H1 (cell line): ENCODE results near the gene BNC2. TPM values are rescaled to one million over a fixed set of nuclear protein-coding genes. Genes with fewer than 3 reads are reported as not detected.

Experiments used
- CTCF ChIA-PET: fragments of 300-600 bp; sonication (Branson Sonifier 250); formaldehyde crosslinking; loops from one replicate; lab custom pipeline; 2021; ENCODE audit not compliant: partially characterized antibody; lab: Charles Lee
- POLR2A ChIA-PET: fragments of 300-600 bp; sonication (Branson Sonifier 250); formaldehyde crosslinking; loops from one replicate; lab custom pipeline; 2021; ENCODE audit warnings: inconsistent platforms; ENCODE audit not compliant: partially characterized antibody; lab: Charles Lee
- DNase-seq, 2 experiments: peaks; one replicate each; pipeline versions ENCODE4 v3.0.0 to v3.0.0-alpha.2; 2010 to 2022; ENCODE audit warnings: low spot score in 2 of 2, low read depth in 1 of 2, mixed read lengths in 1 of 2
- FAIRE-seq: peaks from 2 replicates; lab custom pipeline; 2011; peaks lifted over from hg19 to GRCh38; lab: Jason Lieb, UNC
- H2AFZ ChIP-seq: 2 replicates; pipeline ENCODE4 v1.8.1; 2012; ENCODE audit warnings: low read length, inconsistent platforms
- H2AK5ac ChIP-seq: 2 replicates; pipeline ENCODE4 v1.6.1; 2013; ENCODE audit warnings: low read depth, low read length
- H2BK120ac ChIP-seq: replicated peaks from 2 replicates; pipeline ENCODE3; 2013; ENCODE audit warnings: low read depth, low read length, inconsistent platforms
- H2BK12ac ChIP-seq: 2 replicates; pipeline ENCODE4 v1.6.1; 2013; ENCODE audit warnings: low read depth, low read length
- H2BK15ac ChIP-seq: 2 replicates; pipeline ENCODE4 v1.6.1; 2013; ENCODE audit warnings: low read length
- H2BK20ac ChIP-seq: 2 replicates; pipeline ENCODE4 v1.6.1; 2013; ENCODE audit warnings: low read length
- H2BK5ac ChIP-seq: 2 replicates; pipeline ENCODE4 v1.6.1; 2013; ENCODE audit warnings: low read depth, low read length
- H3K14ac ChIP-seq: 2 replicates; pipeline ENCODE4 v1.6.1; 2013; ENCODE audit warnings: inconsistent platforms; ENCODE audit not compliant: insufficient read length
- H3K18ac ChIP-seq: 2 replicates; pipeline ENCODE4 v1.6.1; 2013; ENCODE audit warnings: low read length; ENCODE audit errors: extremely low read depth
- H3K23ac ChIP-seq: 2 replicates; pipeline ENCODE4 v1.6.1; 2013; ENCODE audit warnings: inconsistent platforms; ENCODE audit not compliant: insufficient read length
- H3K23me2 ChIP-seq: 2 replicates; pipeline ENCODE4 v1.6.1; 2013; ENCODE audit warnings: low read depth, low read length
- H3K27ac ChIP-seq: 2 replicates; pipeline ENCODE4 v1.6.1; 2011; ENCODE audit warnings: low read depth, low read length, inconsistent platforms
- H3K27me3 ChIP-seq, 4 experiments: replicated peaks in 1 of 4; 1 replicate in 1 of 4; 2 replicates in 3 of 4; pipeline versions ENCODE4 v1.6.1 to v1.8.1; 2011 to 2013; ENCODE audit warnings: low read length in 3 of 4, mild to moderate bottlenecking in 3 of 4, inconsistent platforms in 2 of 4, mixed read lengths in 2 of 4, moderate library complexity in 1 of 4; ENCODE audit not compliant: control insufficient read depth in 3 of 4, insufficient read depth in 3 of 4; ENCODE audit errors: extremely low read depth in 1 of 4
- H3K36me3 ChIP-seq, 4 experiments: 2 replicates each; pipeline versions ENCODE4 v1.6.1 to v1.8.1; 2011 to 2013; ENCODE audit warnings: mild to moderate bottlenecking in 4 of 4, low read length in 3 of 4, moderate library complexity in 2 of 4, control low read depth in 1 of 4, inconsistent platforms in 1 of 4; ENCODE audit not compliant: insufficient read depth in 4 of 4, control insufficient read depth in 2 of 4
- H3K4ac ChIP-seq: replicated peaks from 2 replicates; pipeline ENCODE3; 2013; ENCODE audit warnings: low read length, low read depth, mixed read lengths, inconsistent platforms; ENCODE audit not compliant: insufficient read length
- H3K4me1 ChIP-seq, 4 experiments: replicated peaks in 1 of 4; 1 replicate in 1 of 4; 2 replicates in 3 of 4; pipeline versions ENCODE4 v1.6.1 to v1.8.1; 2011 to 2013; ENCODE audit warnings: low read length in 3 of 4, inconsistent platforms in 2 of 4, mixed read lengths in 1 of 4; ENCODE audit not compliant: insufficient read depth in 4 of 4, control insufficient read depth in 3 of 4
- H3K4me2 ChIP-seq, 2 experiments: 2 replicates each; pipeline versions ENCODE4 v1.6.1 to v1.8.1; 2011 to 2013; ENCODE audit warnings: low read depth in 2 of 2, low read length in 2 of 2, control low read depth in 1 of 2, inconsistent platforms in 1 of 2, mild to moderate bottlenecking in 1 of 2; ENCODE audit not compliant: insufficient read depth in 1 of 2
- H3K4me3 ChIP-seq, 4 experiments: fragments of 200-600, 300-600 bp in 1 of 4; sonication (generic), shearing (Covaris generic), sonication (Bioruptor Twin) in 1 of 4; 2 replicates each; pipeline versions ENCODE4 v1.5.1 to v1.8.1; 2011 to 2016; ENCODE audit warnings: low read length in 4 of 4, low read depth in 3 of 4, control low read depth in 2 of 4, inconsistent platforms in 2 of 4, mild to moderate bottlenecking in 2 of 4, mixed read lengths in 1 of 4, moderate library complexity in 1 of 4; ENCODE audit not compliant: insufficient read depth in 2 of 4; ENCODE audit errors: extremely low read depth in 1 of 4
- H3K56ac ChIP-seq: replicated peaks from 2 replicates; pipeline ENCODE3; 2013; ENCODE audit warnings: low read depth, mild to moderate bottlenecking, mixed read lengths, low read length, inconsistent platforms; ENCODE audit not compliant: insufficient read length
- H3K79me1 ChIP-seq: 2 replicates; pipeline ENCODE4 v1.6.1; 2013; ENCODE audit warnings: low read depth, low read length, control low read depth
- H3K79me2 ChIP-seq, 2 experiments: 2 replicates each; pipeline versions ENCODE4 v1.6.1 to v1.8.1; 2012 to 2013; ENCODE audit warnings: low read length in 2 of 2, mild to moderate bottlenecking in 2 of 2, inconsistent platforms in 1 of 2; ENCODE audit not compliant: insufficient read depth in 2 of 2, control insufficient read depth in 1 of 2
- H3K9ac ChIP-seq, 4 experiments: replicated peaks in 1 of 4; 1 replicate in 1 of 4; 2 replicates in 3 of 4; pipeline versions ENCODE4 v1.6.1 to v1.8.1; 2011 to 2013; ENCODE audit warnings: low read depth in 3 of 4, low read length in 3 of 4, control low read depth in 2 of 4, mild to moderate bottlenecking in 2 of 4, moderate library complexity in 2 of 4, inconsistent platforms in 1 of 4; ENCODE audit errors: extremely low read depth in 1 of 4
- H3K9me3 ChIP-seq, 2 experiments: 2 replicates each; pipeline versions ENCODE4 v1.6.1 to v1.8.1; 2012 to 2013; ENCODE audit warnings: mild to moderate bottlenecking in 2 of 2, moderate library complexity in 2 of 2, control low read depth in 1 of 2, inconsistent platforms in 1 of 2, low read depth in 1 of 2, low read length in 1 of 2, mixed read lengths in 1 of 2; ENCODE audit not compliant: insufficient read depth in 2 of 2
- H4K20me1 ChIP-seq, 2 experiments: replicated peaks in 1 of 2; 2 replicates each; pipeline versions ENCODE3 to v1.8.1; 2011 to 2013; ENCODE audit warnings: inconsistent platforms in 2 of 2, low read length in 2 of 2, mild to moderate bottlenecking in 1 of 2; ENCODE audit not compliant: insufficient read depth in 2 of 2, control insufficient read depth in 1 of 2
- H4K5ac ChIP-seq: 2 replicates; pipeline ENCODE4 v1.6.1; 2013; ENCODE audit warnings: low read length, low read depth, mixed read lengths, inconsistent platforms; ENCODE audit not compliant: insufficient read length
- H4K8ac ChIP-seq: 2 replicates; pipeline ENCODE4 v1.8.0; 2013; ENCODE audit warnings: mild to moderate bottlenecking, moderate library complexity, low read length, inconsistent platforms; ENCODE audit not compliant: insufficient read depth; ENCODE audit errors: extremely low read depth
- H4K91ac ChIP-seq: replicated peaks from 2 replicates; pipeline ENCODE3; 2013; ENCODE audit warnings: low read length, mixed read lengths, inconsistent platforms; ENCODE audit not compliant: insufficient read length
- BCL11A ChIP-seq, 2 experiments: IDR thresholded peaks; one replicate each; pipeline ENCODE4 v1.6.1; 2011; ENCODE audit warnings: low read depth in 2 of 2, low read length in 2 of 2, mild to moderate bottlenecking in 2 of 2
- JUN ChIP-seq: IDR thresholded peaks from 2 replicates; pipeline ENCODE4 v1.6.1; 2011; ENCODE audit warnings: low read depth, mild to moderate bottlenecking, improper control_type of control experiment, low read length
- SAP30 ChIP-seq: fragments of 300-600 bp; sonication (generic); IDR thresholded peaks from 2 replicates; pipeline ENCODE4 v1.7.1; 2012; ENCODE audit warnings: low read length, moderate library complexity, mild to moderate bottlenecking, inconsistent platforms; ENCODE audit not compliant: insufficient read depth, insufficient replicate concordance
- SIN3A ChIP-seq, 2 experiments: IDR thresholded peaks in 1 of 2; conservative IDR thresholded peaks in 1 of 2; 2 replicates each; pipeline ENCODE4 v1.6.1; 2011 to 2012; ENCODE audit warnings: low read length in 2 of 2, improper control_type of control experiment in 1 of 2, low read depth in 1 of 2, mild to moderate bottlenecking in 1 of 2
- SP1 ChIP-seq: IDR thresholded peaks from 2 replicates; pipeline ENCODE4 v1.6.1; 2011; ENCODE audit warnings: low read depth, low read length
- SP4 ChIP-seq: IDR thresholded peaks from 2 replicates; pipeline ENCODE4 v1.6.1; 2012; ENCODE audit warnings: low read length, inconsistent platforms
- SRF ChIP-seq: IDR thresholded peaks from 2 replicates; pipeline ENCODE4 v1.6.1; 2011; ENCODE audit warnings: mild to moderate bottlenecking, low read depth, low read length, moderate library complexity
- TAF7 ChIP-seq: optimal IDR thresholded peaks from 2 replicates; pipeline ENCODE3; 2011; ENCODE audit warnings: low read depth, mild to moderate bottlenecking, inconsistent platforms, low read length, moderate library complexity, borderline replicate concordance
- WGBS, 2 experiments: shearing (Covaris generic) in 1 of 2; methylation state at CpG; one replicate each; pipeline versions ENCODE4 v1.1.6 to v1.1.7; 2013 to 2015; ENCODE audit warnings: low lambda C conversion rate in 2 of 2, mixed read lengths in 2 of 2, inconsistent platforms in 1 of 2, low coverage in 1 of 2, missing lambda C conversion rate in 1 of 2; ENCODE audit not compliant: insufficient replicate concordance in 2 of 2, insufficient coverage in 1 of 2, insufficient read length in 1 of 2; ENCODE audit errors: extremely low coverage in 1 of 2, missing lambda C conversion rate in 1 of 2; 5-methylcytosine and 5-hydroxymethylcytosine counted together
- polyA plus RNA-seq, 7 experiments: library from polyadenylated mRNA; depleted of rRNA in 3 of 7; stranded (reverse) in 5 of 7; unstranded in 2 of 7; fragments of >200 nt in 5 of 7; fragments of 200-250 nt in 2 of 7; gene quantifications; 1 replicate in 5 of 7; 2 replicates in 1 of 7; 4 replicates in 1 of 7; pipeline versions ENCODE4 v1.2.1 to v1.2.3, GENCODE V29; 2011 to 2013; ENCODE audit warnings: missing spikeins in 2 of 7, mixed read lengths in 2 of 7
- total RNA-seq: library from RNA; stranded (reverse); fragmentation: NEBNext Ultra II Directional; extraction: Animal tissue kit (Norgen Biotek cat#: 25700); gene quantifications from 2 replicates; pipeline ENCODE4 v1.2.1, GENCODE V29; 2021

BNC2 gene
- total and polyA plus RNA-seq, 2 of the 8 experiments (the other 6 are each of a cell fraction or from before 2014, with no cell fraction given) = 16.0 to 26.8 TPM

DNA sequence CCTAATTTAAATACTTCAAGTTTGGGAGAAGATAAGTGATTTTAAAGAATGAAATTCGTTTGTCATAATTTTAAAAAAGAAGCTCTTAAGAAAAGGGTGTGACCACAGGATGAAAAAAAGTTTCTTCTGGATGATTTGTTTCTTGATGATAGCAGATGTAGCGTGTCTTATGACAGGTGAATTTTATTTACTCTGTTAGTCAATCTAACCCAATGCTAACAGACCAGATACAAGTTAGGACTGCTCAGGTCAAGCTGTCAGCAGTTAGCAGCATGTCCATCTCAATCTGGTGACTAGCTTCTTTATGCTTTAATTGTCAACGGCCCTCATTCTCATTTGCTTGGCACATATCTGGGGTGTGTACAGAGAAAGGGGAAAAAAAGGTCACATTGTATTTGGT, 456.0 kb downstream of the BNC2 start:
- Histone ChIP-seq H3K27ac (no peak overlapping the region), H2BK5ac (no peak overlapping the region), H3K79me2 (no peaks in the 10 kb centered on the region), H4K91ac (no peak overlapping the region), H3K9me3 (0 out of 4 replicates have a peak, but pooled peaks cover 0 to 3% of the 10 kb centered on the region in 2 experiments), H3K79me1 (no peaks in the 10 kb centered on the region), H2BK12ac (no peak overlapping the region), H2AK5ac (no peak overlapping the region), H2BK120ac (no peak overlapping the region), H3K36me3 (peaks cover 0 to 12% (median 5%) of the 10 kb centered on the region in 4 experiments; a peak in 3 of 8 replicates), H3K4me1 (peaks cover 0 to 9% (median 1%) of the 10 kb centered on the region in 4 experiments; a peak in 1 of 7 replicates), H4K20me1 (no peaks in the 10 kb centered on the region), H2BK15ac (no peak overlapping the region), H3K27me3 (no peaks in the 10 kb centered on the region), H3K9ac (no peak overlapping the region), H3K56ac (no peak overlapping the region), H3K4ac (no peak overlapping the region), H2AFZ (no peak overlapping the region), H3K4me3 (no peak overlapping the region), H3K4me2 (no peak overlapping the region), H2BK20ac (no peak overlapping the region), H3K23me2 (no peaks in the 10 kb centered on the region; the same call in 1 of the 2 replicates), H4K5ac (no peak overlapping the region), H3K23ac (no peak overlapping the region), H4K8ac (no peak overlapping the region), H3K14ac (no peak overlapping the region), H3K18ac (no peak overlapping the region)
- no peak for DNase-seq
- WGBS, 2 experiments = 86% methylated on average over 3 of the region's 3 CpGs; no CpG with 5 or more reads in 1 of the 2 experiments
- POLR2A ChIA-PET = interaction anchor here (1.0 kb wide), 1 partner anchor 55 kb away, joined by 5 read pairs; no protein-coding TSS in a partner anchor
- TF ChIP-seq SAP30 = no peak
- no peak for TF ChIP-seq SIN3A (conservative IDR thresholded peaks at IDR 0.05 in 1 of 2, IDR thresholded peaks at IDR 0.05 in 1 of 2; ENCODE audit: low read depth in 1 of 2, low read length in 2 of 2)
- no peak for TF ChIP-seq BCL11A (IDR thresholded peaks at IDR 0.05; ENCODE audit: low read depth in 2 of 2, low read length in 2 of 2)
- no peak for TF ChIP-seq SP4
- TF ChIP-seq JUN = no peak
- no peak for TF ChIP-seq TAF7
- TF ChIP-seq SP1 = no peak
- no peak for TF ChIP-seq SRF
- CTCF ChIA-PET = interaction anchor here (0.7 to 1.2 kb wide), 2 partner anchors 22 to 51 kb away, joined by 3 to 7 read pairs; no protein-coding TSS in a partner anchor
- no peak for FAIRE-seq
